GM18870 (cell line): ENCODE measurements around the gene CLDN2.
"Not testable (repeated sequence)": the region's sequence is repeated elsewhere in the genome, so short reads cannot be mapped to it uniquely, and the experiment has no call there.

Experiments used
- ATAC-seq: cut with Tn5 transposase; IDR thresholded peaks from one replicate; pipeline ENCODE4 v1.9.1; 2021; ENCODE audit warnings: moderate library complexity; ENCODE audit not compliant: unreplicated experiment

Gene CLDN2

DNA sequence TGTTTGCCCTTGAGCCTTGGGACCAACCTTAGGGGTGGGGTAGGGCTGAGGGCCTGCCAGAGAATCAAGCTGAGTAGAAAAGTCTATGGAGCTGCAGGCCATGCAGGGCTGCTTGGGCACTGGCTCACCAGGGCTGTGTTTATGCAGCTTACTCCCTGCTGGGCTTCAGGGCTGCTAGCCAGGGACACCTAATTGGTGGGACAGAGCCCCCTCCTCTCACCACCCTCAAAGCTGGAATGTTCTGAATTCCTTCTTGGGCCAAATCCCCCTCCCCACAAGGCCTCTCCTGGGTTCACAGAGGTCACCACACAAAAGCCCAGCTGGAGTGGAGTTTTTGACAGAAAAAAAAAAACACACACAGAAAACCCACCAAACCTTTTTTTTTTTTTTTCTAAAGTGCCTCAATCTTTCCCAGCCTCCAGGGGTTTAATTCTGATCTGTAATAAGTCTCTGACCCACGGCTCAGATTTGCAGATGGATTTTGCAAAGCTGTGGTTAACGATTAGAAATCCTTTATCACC, at the start of gene CLDN2:
CLDN2 (plus strand) TSS at position 471 of the 521 bp plus-strand sequence. CDS start 7,827 bp downstream, outside the sequence.
- no peak for ATAC-seq

DNA sequence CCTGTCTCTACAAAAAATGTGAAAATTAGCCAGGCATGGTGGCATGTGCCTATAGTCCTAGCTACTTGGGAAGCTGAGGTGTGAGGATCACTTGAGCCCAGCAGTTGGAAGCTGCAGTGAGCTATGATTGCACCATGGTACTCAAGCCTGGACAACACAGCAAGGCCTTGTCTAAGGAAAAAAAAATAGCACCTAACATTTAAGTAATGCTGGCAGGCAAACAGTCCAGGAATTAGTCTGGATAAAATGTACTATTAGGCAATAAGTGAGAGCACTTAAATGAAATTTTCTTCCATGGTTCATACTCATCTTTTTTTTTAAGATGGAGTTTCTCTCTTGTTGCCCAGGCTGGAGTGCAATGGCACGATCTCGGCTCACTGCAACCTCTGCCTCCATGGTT, 47.4 kb upstream of the CLDN2 start:
- not testable (repeated sequence) for ATAC-seq

- no peak for ATAC-seq
These were observed 46.1 kb upstream of the CLDN2 start for GRCh38 chrX:106874075-106874474.

DNA sequence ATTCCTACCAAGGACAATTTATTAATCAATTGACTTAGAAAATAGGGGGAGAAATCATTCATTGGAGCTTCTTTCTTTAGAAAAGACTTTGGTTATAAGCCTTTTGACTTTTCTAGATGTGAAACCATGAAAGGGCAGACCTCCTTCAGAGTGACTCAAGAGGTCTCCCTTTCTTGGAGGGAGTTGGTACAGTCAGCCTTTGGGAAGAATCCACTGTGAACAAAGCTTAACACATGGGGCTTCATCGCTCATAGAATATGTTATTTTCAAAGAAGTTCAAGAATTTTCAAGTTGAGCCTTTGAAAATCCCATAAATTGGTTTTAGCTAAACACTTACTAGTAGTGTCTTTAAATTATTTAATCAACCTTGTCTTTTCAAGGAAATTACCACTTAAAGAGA, 45.1 kb upstream of the CLDN2 start:
- no peak for ATAC-seq

DNA sequence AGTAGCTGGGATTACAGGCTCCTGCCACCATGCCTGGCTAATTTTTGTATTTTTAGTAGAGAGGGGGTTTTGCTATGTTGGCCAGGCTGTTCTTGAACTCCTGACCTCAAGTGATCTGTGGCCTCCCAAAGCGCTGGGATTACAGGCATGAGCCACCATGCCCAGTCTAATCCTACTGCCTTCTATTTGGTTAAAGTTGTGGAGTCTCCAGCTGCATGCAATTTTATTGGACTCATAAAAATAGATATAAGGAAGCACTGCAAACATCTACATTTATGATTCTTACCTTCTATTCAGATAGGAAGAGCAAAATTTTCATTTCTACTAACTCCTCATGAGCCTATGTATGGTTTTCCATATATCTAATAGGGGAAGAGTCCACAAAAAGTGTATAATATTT, 30.7 kb upstream of the CLDN2 start:
- ATAC-seq: no peak

DNA sequence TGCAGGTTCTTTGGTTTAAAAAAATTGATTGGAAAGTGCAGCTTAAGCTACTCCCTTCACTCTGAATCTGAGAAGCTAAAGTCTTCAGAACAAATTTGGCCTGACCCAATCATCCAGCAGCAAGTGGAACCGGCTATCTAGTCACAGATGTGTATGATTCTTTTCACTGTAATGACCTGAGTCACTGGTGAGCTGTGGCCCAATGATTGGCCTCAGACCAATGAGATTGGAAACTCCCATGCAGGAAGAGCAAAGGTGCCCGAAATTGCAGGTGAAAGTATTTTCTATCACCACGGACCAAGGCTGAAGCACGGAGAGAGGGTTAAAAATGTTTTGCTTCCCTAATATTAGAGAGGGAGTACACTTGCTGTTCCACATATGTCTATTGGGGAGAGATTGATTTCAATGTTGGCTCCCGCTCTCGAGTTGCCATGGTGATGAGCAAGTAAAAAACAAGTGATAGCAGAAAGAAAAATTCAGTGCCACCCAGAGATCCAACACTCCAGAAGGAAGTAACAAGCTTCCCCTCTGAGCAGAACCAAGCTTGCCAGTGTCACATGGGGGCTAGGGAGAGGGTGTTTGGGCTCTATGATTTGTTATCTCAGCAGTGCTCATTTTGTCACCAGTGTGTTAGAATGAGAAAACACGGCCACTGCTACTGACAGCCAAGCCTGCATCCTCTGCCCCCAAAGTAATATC, 28.3 kb upstream of the CLDN2 start:
- ATAC-seq: no peak

GRCh38 chrX:106894392-106894909, 25.8 kb upstream of the CLDN2 start:
- ATAC-seq: peak; percentile 52

DNA sequence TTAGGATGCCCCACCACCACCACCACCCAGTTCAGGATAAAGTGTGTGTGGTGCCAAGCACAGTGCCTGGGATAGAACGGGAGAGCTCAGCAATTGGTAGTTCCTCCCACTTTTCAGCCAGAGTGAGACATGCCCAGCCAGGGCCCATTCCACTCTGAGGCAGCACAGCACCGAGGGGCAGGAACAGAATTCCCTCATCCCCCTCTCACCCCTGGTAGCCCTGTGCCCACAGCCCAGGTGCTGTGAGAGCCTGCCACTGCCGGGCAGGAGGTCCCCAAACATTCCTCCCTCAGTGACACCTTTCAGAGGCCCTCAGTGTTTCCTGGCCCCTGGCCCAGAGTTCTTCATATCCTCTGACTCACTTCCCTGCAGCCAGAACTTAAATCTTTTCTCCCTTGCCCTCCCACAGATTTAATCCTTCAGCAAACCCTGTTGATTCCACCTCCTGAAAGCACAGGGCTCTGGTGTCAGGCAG, 25.2 kb upstream of the CLDN2 start:
- no peak for ATAC-seq

DNA sequence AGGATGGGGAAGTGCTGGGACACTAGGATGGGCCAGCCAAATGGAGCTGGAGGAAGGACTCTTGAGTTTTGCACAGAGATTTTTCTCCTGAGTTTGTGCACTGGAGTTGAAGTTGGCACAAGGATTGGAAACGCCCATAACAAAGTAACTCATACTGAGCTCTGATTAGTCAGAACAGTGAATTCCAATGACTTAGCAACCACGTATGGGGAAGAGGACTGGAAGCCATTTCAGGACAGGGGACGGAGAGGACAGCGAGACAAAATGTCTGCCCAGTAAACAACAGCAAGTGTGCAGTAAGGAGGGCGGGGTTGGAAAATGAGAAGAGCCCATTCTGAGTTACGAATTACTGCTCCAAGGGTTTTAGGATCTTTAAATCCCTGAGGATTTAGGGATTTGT, 22.9 kb upstream of the CLDN2 start:
- ATAC-seq: no peak

- peak; percentile 72 for ATAC-seq
These were observed 21.7 kb upstream of the CLDN2 start for GRCh38 chrX:106898462-106898861.

DNA sequence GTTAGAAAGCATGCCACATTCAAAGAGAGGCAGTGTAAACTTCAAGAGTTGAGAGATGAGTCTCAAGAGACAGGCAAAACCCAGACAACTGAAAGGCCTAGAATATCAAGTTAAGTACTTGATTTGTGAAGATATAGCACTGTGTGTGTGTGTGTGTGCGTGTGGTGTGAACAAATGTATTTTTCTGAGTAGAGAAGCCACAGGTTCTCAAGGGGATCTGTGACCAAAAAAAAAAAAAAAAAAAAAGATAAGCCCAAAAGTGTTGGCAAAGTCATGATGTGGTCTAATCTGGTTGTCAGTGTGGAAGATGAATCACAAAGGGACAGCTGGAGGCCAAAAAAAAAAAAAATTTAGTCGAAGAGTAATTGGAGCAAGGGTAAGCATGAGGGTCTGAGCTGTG, 20.9 kb upstream of the CLDN2 start:
- ATAC-seq: no peak

GRCh38 chrX:106899841-106900240, 20.4 kb upstream of the CLDN2 start:
- no peak for ATAC-seq

DNA sequence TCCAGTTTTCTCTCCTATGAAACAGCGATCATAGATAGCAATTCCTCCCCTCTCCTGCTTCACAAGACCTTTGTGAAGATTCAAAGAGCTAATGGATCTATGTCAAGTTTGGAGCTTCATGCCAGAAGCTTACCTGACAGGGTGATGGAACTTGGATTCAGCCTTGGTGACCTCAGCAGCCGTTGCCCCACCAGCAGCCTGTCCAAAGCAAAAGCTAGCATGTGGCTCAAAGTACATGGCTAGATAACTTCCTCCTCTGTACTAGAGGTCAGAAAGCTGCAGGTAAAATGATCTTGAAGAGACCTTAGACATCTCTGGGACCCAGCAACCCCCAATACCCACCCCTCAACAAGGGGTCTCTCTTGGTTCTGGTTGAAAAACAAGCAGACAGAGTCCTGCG, 18.9 kb upstream of the CLDN2 start:
- ATAC-seq: no peak

GRCh38 chrX:106901781-106902219, 18.4 kb upstream of the CLDN2 start:
- no peak for ATAC-seq

GRCh38 chrX:106902684-106903083, 17.5 kb upstream of the CLDN2 start:
- ATAC-seq: no peak

- no peak for ATAC-seq
These were observed 16.8 kb upstream of the CLDN2 start, which contains the start of gene RIPPLY1 for GRCh38 chrX:106903291-106903824. RIPPLY1 (minus strand) TSS chrX:106903341; CDS start chrX:106903287, 54 bp downstream.

DNA sequence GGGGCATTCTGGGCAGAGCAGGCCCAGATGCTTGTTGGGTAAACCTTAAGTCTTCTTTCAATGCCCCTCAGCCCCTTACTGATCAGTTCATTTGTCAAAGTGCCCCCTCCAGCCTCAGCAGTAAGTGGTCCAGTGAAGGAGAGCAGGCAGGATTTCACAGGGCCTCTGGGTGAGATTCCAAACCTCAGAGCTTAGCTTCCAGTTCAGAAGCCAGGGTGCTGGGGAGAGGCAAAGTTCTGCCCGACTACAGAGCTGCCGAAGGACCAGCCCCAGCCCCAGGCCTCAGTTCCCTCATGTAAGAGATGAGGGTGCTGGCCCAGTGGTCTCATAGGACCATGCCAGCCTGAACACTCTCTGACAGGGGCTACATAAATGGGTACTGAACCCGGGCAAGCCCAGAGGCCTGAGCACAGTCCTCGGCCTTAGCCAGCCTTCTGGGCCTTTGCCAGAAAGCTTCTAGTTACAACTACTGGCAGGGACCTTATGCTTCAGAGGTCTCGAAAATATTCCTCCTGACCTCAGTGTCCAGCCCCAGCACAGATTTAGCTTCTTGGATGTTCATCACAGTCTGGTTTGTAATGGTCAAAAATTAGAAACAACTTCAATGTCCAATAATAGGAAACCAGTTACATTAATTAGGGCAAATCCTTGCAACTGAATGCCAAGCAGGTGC, 16.2 kb upstream of the CLDN2 start:
- no peak for ATAC-seq

GRCh38 chrX:106905064-106905708, 15.0 kb upstream of the CLDN2 start:
- no peak for ATAC-seq

GRCh38 chrX:106906361-106906760, 13.8 kb upstream of the CLDN2 start:
- no peak for ATAC-seq

DNA sequence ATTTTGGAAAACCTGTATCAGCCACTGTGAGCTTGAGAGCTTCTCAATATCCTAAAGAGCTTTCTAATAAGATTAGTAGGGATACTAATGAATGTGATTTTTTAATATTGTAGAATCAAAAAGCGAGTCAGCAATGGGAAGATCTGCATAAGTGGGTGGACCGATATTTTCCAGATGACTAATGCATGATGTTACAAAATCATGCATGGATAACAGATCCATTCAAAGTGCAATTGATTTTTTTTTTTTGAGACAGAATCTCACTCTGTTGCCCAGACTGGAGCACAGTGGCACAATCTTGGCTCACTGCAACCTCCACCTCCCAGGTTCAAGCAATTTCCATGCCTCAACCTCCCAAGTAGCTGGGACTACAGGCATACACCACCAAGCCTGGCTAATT, 7.3 kb upstream of the CLDN2 start:
- no peak for ATAC-seq
